Suprapubic skin (tissue), 3 donors: ENCODE measurements around the gene DPH5.

Source experiments
- EP300 ChIP-seq: sonication (generic); formaldehyde crosslinking; IDR thresholded peaks from one replicate; pipeline ENCODE4 v1.6.1; 2017; ENCODE audit warnings: antibody characterized with exemption
- TF ChIP-seq, protein P1 (sequence below), 2 donors: fragments of 200-600 bp in 1 of 2; fragments of 450-650 bp in 1 of 2; sonication (generic) in 1 of 2; IDR thresholded peaks; one replicate each; pipeline ENCODE4 v1.5.1; 2016 to 2019; ENCODE audit warnings: antibody characterized with exemption in 2 of 2, mild to moderate bottlenecking in 1 of 2, moderate library complexity in 1 of 2

GRCh38 chr1:101037316-101037715 lies 11.7 kb upstream of the DPH5 start:
- TF ChIP-seq, protein P1, sequence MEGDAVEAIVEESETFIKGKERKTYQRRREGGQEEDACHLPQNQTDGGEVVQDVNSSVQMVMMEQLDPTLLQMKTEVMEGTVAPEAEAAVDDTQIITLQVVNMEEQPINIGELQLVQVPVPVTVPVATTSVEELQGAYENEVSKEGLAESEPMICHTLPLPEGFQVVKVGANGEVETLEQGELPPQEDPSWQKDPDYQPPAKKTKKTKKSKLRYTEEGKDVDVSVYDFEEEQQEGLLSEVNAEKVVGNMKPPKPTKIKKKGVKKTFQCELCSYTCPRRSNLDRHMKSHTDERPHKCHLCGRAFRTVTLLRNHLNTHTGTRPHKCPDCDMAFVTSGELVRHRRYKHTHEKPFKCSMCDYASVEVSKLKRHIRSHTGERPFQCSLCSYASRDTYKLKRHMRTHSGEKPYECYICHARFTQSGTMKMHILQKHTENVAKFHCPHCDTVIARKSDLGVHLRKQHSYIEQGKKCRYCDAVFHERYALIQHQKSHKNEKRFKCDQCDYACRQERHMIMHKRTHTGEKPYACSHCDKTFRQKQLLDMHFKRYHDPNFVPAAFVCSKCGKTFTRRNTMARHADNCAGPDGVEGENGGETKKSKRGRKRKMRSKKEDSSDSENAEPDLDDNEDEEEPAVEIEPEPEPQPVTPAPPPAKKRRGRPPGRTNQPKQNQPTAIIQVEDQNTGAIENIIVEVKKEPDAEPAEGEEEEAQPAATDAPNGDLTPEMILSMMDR (IDR thresholded peaks at IDR 0.05) = no peak
- TF ChIP-seq EP300 = no peak
